Choroid plexus epithelial cell (primary cell): ENCODE data around the gene B4GALNT4.

Source experiments
- DNase-seq: peaks from one replicate; pipeline ENCODE4 v3.0.0-alpha.2; 2010; ENCODE audit warnings: low read depth
- H3K4me3 ChIP-seq: 2 replicates; pipeline ENCODE4 v1.5.1; 2011; ENCODE audit warnings: low read depth, mild to moderate bottlenecking, control low read depth, low read length, moderate library complexity
- TF ChIP-seq, protein P1 (sequence below): conservative IDR thresholded peaks from 2 replicates; pipeline ENCODE4 v1.5.1; 2011; ENCODE audit warnings: low read depth, mild to moderate bottlenecking, control low read depth, inconsistent platforms, low read length, moderate library complexity

The B4GALNT4 gene

DNA sequence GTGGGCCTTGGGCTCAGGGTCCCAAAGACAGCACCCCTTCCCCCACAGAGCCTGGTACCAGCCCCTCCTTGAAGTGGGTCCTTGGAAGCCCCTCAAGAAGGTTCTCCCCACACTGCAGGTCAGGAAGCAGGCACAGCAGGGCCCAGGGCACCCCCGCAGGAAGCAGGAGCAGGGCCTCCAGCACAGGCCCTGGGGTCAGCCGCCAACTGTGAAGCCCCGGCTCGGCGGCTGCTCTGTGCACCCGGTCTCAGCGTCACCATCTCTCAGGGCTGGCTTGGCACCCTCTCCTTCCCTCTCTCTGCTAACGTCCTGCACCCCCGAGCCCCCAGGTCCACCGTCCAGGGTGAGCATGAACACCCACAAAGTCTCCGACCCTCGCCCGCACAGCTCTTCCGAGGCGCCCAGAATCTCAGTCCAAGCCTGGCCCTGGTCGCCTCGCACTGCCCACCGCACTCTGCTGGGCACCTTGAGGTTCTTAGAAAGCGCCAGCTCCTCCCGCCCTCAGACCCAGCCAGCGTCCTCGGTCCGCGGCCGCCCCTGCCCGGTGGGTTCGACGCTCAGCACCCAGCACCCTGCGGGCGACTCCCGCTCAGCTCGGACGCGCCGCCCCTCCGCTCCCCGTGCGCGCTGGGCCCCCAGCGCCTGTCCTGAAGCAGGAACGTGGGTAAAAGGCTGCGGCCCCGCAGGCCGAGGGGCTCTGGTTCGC lies 46.9 kb downstream of the B4GALNT4 start:
- TF ChIP-seq, protein P1, sequence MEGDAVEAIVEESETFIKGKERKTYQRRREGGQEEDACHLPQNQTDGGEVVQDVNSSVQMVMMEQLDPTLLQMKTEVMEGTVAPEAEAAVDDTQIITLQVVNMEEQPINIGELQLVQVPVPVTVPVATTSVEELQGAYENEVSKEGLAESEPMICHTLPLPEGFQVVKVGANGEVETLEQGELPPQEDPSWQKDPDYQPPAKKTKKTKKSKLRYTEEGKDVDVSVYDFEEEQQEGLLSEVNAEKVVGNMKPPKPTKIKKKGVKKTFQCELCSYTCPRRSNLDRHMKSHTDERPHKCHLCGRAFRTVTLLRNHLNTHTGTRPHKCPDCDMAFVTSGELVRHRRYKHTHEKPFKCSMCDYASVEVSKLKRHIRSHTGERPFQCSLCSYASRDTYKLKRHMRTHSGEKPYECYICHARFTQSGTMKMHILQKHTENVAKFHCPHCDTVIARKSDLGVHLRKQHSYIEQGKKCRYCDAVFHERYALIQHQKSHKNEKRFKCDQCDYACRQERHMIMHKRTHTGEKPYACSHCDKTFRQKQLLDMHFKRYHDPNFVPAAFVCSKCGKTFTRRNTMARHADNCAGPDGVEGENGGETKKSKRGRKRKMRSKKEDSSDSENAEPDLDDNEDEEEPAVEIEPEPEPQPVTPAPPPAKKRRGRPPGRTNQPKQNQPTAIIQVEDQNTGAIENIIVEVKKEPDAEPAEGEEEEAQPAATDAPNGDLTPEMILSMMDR: no peak
- H3K4me3 ChIP-seq: peak overlapping the region; percentile 49
- DNase-seq: no peak

DNA sequence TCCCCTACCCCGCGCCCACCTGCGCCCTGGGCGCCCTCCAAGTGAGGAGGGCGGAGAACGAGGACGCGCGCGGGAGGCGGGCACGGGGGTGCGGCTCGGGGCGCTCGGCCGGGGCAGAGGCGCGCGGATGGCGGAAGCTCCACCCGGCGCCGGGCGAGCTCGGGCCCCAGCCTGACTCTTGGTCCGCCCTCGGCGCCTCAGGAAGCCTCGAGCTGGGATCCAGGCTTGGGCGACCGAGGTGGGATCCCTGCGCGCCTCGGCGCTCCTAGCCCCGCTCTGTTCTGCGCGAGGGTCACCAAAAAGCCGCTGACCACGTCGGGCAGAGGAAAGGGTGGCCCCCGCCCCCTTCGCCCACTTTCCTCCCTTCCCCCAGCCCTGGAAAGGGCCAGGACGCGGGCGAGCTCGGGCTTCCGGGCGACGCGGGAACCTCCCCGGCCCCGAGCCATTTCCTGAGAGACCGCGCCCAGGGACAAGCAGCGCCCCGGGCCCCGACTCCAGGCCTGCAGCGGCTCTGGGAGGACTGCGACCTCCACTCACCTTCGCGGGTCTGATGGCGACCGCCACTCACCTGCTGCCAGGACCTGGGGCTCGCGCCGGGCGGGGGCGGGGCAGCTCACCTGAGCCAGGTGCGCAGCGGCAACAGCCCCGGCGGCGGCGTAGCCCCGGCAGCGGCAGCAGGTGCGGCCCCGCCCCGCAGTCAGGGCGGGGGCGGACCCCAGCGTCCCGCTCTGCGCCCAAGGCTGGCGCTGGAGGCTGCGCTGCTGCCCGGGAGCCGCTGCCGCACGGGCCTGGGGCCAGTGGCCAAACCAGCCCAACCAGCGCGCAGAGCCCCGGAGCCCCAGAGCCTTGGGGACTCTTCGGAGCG lies 47.7 kb downstream of the B4GALNT4 start:
- TF ChIP-seq, protein P1: no peak
- no peak for DNase-seq
- H3K4me3 ChIP-seq: peak overlapping the region; percentile 49

DNA sequence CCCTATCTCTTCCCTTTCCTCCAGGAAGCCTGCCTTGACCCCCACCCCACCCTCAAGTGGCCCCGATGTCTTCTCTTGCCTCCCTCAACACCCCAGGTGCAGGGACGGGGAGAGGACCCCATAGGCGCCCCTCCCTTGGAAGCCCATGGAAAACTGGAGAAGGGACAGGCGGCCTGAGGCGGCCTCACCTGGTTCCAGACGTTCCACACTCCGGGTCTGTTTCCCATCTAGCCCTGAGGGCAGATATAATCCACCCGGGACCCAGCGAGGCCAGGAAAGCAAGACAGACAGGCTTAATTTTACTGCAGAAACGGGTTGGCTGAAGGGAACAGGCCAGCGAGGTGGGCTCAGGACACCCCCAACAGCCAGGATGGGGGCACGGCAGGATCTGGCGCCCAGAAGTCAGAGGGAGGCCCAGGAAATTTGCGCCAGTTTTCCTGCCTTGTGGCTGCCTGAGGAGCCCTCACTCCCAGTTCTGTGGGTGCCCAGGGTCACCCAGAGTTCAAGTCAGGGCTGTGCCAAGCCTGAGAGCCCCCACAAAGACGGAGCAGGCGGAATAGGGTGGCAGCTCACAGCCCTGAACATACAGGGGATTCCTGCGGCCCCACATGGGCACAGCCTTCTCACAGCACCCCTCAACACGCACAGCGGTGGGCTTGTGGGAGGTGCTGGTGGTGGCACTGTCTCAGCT lies 48.5 kb downstream of the B4GALNT4 start:
- DNase-seq: no peak
- TF ChIP-seq, protein P1: no peak
- no peak overlapping the region for H3K4me3 ChIP-seq

DNA sequence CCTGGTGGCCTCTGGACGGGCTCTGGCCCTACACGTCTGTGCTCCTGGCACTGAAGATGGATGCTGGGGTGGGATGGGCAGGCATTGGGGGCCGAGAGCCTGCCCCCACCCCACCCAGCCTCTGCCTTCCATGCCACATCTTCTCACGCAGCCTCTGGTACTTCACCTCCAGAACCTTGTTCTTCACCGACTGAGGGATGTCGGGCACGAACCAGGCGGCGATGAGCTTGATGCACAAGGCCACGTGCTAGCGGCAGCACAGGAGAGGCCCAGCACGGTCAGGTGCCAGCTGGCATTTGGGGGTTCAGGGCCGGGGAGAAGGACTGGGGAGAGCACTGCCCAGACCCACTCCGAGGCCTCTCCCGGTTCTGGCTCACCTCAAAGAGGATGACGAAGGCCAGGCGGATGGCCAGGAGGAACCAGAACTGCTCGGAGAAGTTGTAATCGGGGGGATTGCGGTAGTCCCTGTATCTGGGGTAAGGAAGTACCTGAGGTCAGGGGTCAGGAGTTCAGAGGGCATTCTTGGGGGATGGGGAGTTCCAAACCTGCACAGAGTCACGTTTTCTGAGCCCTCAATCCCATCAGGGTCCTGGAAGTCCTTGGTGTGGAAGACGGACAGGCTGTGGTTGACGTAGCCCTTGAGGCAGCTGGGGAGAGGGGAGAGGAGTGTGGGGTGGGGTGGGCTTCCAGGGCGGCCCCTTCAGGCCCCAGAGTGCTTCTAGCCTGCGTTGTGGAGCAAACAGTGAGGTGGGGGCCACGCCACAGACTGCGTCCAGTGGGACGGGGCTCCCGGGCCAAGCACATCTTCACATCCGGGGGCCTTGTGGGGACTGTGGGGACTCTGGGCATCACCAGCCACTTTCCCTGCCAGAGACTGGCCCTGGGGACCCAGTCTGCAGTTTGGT lies 49.3 kb downstream of the B4GALNT4 start:
- no peak for DNase-seq
- TF ChIP-seq, protein P1: no peak
- no peak overlapping the region for H3K4me3 ChIP-seq

DNA sequence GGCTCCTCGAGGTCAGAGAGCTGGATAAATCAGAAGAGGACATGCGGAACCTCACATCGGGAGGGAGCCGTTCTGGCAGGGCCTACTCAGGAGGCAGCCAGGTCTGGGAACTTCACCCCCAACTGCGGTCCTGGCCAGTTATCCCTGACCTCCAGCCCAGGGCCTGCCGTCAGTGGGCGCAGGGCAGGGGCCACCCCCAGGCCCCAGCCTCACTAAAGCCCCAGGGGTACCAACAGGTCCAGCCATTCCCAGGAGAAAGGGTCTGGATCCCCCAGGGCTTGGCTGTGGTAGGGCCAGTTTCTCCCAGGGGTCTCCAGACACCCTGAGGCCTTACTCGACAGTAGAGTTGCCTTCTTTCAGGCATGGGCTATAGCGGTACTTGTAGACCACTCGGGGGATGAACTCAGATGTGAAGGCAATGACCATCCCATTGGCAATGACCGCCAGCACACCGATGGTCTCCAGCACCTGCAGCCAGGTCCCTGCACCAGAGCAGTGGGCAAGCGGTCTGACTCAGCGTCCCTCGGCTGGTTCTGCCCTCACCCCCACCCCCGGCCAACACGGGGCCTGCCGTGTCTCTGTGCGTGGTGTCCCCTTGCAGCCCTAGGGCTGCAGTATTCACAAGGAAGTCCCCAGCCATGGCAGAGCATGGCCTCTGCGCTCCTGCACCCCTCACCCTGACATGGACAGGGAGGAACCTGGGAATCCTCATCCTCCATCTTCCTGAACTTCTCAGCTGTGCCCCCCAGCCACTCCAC lies 50.1 kb downstream of the B4GALNT4 start:
- TF ChIP-seq, protein P1: no peak
- no peak for DNase-seq

More for the DNA sequence above, 50.1 kb downstream of the B4GALNT4 start:
- no peak overlapping the region for H3K4me3 ChIP-seq
